ENCODE measurements around the gene PRDM2.
A peak's percentile ranks its signal among the peaks of the same experiment; 100 is the strongest.

Gene PRDM2

GRCh38 chr1:13820055-13820454 is 120.1 kb downstream of the PRDM2 start:
- DNase-seq = no peak

DNA sequence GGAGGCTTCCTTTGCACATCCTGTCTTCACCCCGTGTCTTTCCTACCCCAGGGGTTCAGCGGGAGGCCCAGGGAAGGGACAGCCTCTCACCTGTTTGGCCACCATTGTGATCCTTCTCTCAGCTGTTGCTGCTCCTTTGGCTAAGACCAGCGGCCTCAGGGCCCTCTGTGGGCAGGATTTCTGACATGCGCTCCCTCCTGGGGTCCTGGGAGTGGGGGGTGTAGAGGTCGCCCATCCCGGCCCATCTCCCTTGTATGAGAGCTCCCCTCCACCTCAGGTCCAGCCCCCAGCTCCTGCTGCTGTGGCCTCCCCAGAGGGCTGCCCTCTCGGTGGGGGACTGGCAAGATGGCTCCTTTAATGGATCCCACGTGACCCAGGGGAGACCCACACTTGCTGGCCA is 120.5 kb downstream of the PRDM2 start:
- DNase-seq = no peak

- no peak for DNase-seq
Measured at GRCh38 chr1:13823126-13823880, 123.3 kb downstream of the PRDM2 start.

- DNase-seq = no peak
Measured at GRCh38 chr1:13823936-13824335, 123.9 kb downstream of the PRDM2 start.

- no peak for DNase-seq
Measured at GRCh38 chr1:13824626-13825025, 124.6 kb downstream of the PRDM2 start.

DNA sequence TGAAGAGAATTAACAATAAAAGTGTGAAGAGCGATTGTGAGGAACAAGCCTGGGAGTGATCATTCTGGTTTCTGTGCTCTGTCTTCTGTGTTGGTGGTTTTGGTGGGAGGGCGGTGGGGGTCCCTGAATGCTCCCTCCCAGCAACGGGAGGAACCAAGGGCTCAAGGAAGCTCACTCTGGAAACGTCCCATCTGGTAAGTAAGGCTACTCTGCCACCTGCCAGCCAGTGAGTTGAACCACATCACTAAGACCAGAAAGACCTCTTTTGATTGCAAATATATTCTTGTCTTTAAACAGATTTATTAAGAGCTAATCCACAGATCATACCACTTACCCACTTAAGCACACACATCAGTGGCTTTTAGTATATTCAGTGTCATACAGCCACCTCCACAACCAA is 125.0 kb downstream of the PRDM2 start:
- no peak for DNase-seq

DNA sequence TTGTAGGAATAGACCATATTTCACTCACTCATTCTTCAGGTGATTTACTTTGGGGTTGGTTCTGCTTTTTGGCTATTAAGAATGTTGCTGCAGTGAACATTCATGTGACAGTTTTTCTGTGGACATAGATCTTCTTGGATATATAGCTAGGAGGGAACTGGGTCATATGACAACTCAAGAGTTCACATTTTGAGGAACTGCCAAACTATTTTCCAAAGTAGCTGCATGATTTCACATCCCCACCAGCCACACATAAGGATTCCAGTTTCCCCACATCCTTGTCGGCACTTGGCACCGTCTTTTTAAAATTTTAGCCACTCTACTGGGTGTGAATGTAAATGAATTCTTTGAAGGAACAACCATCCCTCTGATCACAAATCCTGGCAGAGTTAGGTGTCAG is 126.0 kb downstream of the PRDM2 start:
- no peak for DNase-seq

DNA sequence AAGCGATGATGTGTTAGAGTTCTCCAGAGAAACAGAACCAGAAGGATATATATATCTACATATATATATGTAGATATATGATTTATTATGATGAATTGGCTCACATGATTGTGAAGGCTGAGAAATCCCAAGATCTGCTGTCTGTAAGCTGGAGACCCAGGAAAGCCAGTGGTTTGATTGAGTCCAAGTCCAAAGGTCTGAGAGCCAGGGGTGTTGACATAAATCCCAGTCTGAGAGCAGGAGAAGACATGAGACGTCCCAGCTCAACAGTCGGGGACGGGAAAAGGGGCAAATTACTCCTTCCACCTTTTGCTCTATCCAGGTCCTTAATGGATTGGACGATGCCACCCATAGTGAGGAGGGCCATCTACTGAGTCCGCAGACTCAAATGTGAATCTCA is 126.6 kb downstream of the PRDM2 start:
- no peak for DNase-seq

DNA sequence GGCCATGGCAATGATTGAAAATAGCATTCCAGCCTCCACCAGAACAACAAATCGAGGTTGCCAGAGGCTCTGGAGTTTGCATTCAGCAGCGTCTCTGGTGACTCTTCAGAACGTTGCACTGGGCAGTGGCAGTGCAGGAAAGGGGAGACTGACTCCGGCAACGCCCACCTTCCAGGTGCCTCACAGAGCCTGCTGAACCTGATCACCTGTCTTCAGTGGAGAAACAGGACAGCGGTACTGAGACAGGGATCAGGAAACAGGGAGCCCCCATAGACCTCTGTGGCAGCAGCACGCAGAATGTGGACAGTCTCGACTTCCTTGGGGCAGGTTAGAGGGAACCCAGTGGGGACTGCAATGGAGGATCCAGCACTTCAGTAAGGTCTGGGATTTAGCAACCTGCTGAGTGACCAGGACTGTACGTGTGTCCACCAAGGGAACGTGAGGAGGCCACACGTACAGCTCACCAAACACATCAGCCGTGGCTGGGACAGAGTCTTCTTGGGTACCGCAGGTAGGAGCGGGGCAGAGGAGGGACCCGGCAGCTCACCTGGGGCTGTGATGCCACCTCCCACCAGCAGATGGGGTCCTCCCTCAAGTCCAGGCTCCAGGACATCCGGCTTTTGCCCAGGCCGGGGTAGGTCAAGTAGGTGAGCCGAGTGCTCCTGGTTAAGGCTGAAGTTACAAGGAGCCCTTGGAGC is 128.6 kb downstream of the PRDM2 start:
- peak in 1 of 2 donors; percentile 20 for DNase-seq

DNA sequence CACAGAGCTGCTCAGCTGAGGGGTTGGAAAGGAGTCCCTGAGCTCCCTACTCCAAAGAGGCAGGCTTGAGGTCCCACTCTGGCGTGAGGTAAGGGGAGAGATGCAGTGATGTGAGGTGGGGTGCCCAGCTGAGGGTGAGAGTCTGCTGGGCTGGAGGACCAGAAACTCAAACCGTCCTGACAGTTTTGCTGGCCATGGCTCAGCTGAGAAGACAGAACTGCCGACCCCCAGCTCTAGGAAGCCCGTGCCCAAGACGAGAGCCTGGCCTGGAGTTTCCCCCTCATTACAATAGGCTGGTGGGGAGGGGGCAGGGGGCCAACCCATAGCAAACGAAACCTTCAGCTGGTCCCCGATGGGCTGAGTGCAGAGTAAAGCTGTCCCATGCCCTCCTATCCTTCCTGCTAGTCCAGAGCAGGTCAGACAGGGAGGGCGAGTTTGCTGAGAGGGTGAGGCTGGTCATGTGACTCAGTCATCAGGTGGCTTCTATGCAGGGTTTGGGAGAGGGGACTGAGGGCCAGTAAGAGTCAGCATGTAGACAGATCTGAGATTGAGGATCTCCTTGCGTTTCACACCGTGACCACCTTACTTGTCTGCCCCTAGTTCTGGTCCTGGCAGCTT is 129.3 kb downstream of the PRDM2 start:
- no peak for DNase-seq

- DNase-seq = no peak
Measured at GRCh38 chr1:13830170-13830569, 130.2 kb downstream of the PRDM2 start.

DNA sequence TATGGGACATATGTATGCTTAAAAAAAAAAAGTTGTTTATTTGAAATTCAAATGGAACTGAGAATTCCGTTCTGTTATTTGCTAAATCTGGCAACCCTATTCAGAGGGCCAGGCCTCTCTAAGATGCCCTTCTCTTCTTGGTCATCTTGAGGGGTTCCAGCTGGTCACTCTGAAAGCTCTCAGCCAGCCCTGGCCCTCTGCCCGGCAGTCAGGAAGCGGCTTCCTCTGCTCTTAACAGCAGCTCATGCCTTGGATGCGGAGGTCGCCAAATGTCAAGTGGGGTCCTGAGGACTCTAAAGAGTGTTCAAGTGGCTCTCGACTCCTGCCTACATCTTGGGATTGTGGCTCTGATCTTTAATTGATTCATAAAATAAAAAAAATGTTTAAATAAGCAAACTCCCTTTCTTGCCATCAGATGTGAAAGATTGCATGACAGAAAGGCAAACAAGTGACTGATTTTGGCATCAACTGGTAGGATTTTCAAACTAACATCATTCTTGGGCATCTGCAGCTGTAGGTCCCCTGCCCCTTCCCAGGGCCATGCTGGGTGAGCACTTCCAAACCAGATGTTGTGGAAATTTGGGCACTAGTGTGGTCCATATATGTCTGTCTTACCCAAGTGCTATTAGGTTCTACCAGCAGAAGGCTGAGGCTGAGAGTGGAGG is 130.8 kb downstream of the PRDM2 start:
- no peak for DNase-seq

DNA sequence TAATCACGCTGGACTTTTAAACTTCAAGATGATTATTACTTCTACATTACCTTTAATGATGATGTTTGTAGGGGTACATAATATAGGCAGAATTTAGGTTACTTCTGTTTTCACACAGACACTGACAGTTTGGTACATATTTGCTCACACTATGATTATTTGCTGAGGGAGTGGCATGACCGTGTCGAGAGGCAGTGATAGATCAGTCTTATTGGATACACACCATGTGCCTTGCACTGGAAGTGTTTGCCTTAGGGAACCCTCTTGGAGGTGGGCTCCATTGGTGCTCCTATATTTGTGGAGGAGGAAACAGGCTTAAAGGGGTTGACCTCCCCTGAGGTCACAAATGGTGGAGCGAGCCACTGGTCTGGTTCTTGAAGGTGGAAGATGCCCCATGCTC is 132.1 kb downstream of the PRDM2 start:
- no peak for DNase-seq

DNA sequence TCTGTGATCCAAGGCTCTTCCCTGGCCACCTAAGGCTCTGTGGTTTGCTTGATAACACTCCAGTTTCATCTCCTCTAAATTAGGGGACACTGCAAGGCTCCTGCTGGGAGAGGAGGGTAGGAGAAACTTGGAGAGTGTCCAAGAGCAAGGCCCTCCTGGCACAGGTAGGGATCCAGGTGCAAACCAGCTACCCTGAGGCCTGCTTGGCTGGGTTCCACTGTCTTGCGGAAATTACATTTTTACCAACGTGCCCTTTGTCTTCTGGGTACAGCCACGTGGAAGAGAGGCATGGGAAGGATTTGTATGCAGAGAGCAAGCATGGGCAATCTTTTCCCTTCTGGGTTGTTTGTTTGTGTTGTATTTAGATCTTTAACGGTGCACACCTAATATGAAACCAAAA is 132.5 kb downstream of the PRDM2 start:
- no peak for DNase-seq

DNA sequence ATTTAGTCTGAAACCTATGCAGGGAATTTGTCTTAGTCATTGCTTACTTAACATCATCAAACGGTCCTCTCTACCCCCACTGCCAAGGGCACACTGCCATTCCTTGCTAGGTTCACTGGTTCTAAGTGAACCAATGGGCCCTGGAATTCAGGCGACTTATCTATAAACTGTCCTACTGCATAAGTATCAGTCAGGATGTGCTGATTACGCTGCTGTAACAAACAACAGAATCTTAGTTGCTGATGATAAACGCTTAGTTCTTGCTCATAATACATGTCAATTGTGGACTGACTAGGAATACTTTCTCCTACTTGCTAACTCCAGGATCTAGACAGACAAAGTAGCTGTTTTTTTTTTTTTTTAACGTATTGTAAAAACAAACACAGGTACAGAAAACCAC is 136.1 kb downstream of the PRDM2 start:
- no peak for DNase-seq

- no peak for DNase-seq
Measured at GRCh38 chr1:13836631-13837030, 136.6 kb downstream of the PRDM2 start.

GRCh38 chr1:13838236-13838635 is 138.2 kb downstream of the PRDM2 start:
- no peak for DNase-seq

- DNase-seq = no peak
Measured at GRCh38 chr1:13842497-13842896, 142.5 kb downstream of the PRDM2 start.

- no peak for DNase-seq
Measured at GRCh38 chr1:13851726-13852125, 151.7 kb downstream of the PRDM2 start.

DNA sequence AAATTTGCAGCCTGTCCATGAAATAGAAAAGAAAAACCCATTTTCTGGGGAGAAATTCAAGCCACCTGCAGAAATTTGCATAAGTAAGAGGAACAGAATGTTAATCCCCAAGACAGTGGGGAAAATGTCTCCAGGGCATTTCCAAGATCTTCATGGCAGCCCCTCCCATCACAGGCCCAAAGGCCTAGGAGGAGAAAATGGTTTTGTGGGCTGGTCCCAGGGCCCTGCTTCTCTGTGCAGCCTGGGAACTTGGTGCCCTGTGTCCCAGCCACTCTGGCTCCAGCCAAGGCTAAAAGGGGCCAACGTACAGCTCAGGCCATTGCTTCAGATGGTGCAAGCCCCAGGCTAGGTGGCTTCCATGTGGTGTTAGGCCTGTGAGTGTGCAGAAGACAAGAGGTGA is 155.6 kb downstream of the PRDM2 start:
- DNase-seq = no peak

- no peak for DNase-seq
Measured at GRCh38 chr1:13860031-13860430, 160.0 kb downstream of the PRDM2 start.

DNA sequence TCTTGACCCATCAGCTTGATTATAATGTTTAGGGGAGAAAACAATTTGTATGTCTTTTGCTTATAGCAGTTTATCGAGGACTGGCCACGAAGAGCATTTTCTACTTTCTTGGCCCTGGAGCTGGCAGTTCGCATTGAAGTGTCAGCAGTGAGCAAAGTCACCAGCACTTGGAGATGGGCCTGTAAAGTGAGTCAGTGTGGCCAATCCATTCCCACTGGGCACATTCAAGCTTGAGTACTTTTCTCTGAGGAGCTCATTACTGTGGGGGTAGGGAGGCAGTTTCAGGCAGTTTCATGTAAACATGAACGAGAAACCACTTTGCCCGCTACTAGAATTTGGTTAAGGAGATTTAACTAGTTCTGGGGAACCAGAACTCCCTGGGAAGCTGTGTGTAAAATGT is 164.8 kb downstream of the PRDM2 start:
- DNase-seq = no peak

GRCh38 chr1:13865851-13866250 is 165.9 kb downstream of the PRDM2 start:
- no peak for DNase-seq

DNA sequence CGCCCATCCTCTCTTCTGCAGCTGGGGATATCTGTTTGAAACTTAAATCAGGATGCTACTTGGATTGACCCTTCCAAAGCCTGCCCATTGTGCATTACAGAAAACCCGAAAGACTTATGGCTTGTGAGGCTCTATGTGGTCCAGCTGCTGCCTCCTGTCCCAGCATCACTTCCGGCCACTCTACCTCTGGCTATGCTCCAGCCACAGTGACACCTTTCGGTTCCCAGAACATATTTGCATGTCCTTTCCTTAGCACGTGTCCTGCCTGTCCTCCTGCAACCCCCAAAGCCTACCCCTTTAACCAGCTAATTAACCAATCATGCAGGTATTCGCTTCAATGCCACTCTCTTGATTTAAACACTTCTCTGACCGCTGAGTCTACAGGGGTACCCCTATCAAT is 167.6 kb downstream of the PRDM2 start:
- no peak for DNase-seq

Measured in CD4-positive, alpha-beta T cell treated with Interferon alpha-2 for 1 hour (primary cell).